ENCODE results near the gene SRSF7.
"Not testable (repeated sequence)": the region's sequence is repeated elsewhere in the genome, so short reads cannot be mapped to it uniquely, and the experiment has no call there.

SRSF7 gene
- total RNA-seq = 369 to 1,467 reads per million in 2 donors

GRCh38 chr2:38750891-38751595, at the start of gene SRSF7:
Gene SRSF7 (minus strand): TSS chr2:38751361. CDS start chr2:38751256, 105 bp downstream.
- peak; percentile 98 for DNase-seq

GRCh38 chr2:38797953-38798352, 46.8 kb upstream of the SRSF7 start:
- no peak for DNase-seq

- DNase-seq = no peak
These were observed 46.1 kb upstream of the SRSF7 start for GRCh38 chr2:38797250-38797676.

GRCh38 chr2:38795016-38795415, 43.9 kb upstream of the SRSF7 start:
- not testable (repeated sequence) for DNase-seq

GRCh38 chr2:38794235-38794946, 43.2 kb upstream of the SRSF7 start:
- no peak for DNase-seq

GRCh38 chr2:38793511-38793910, 42.4 kb upstream of the SRSF7 start:
- DNase-seq = no peak

GRCh38 chr2:38792751-38793150, 41.6 kb upstream of the SRSF7 start:
- no peak for DNase-seq

GRCh38 chr2:38792321-38792720, 41.2 kb upstream of the SRSF7 start:
- DNase-seq = not testable (repeated sequence)

GRCh38 chr2:38791744-38792143, 40.6 kb upstream of the SRSF7 start:
- DNase-seq = no peak

- no peak for DNase-seq
These were observed 38.5 kb upstream of the SRSF7 start for GRCh38 chr2:38789691-38790090.

- no peak for DNase-seq
These were observed 37.1 kb upstream of the SRSF7 start for GRCh38 chr2:38788306-38788705.

- no peak for DNase-seq
These were observed 32.4 kb upstream of the SRSF7 start for GRCh38 chr2:38783586-38783985.

- DNase-seq = no peak
These were observed 27.5 kb upstream of the SRSF7 start for GRCh38 chr2:38778687-38779082.

- DNase-seq = no peak
These were observed 25.4 kb upstream of the SRSF7 start for GRCh38 chr2:38776531-38776930.

GRCh38 chr2:38775921-38776225, 24.7 kb upstream of the SRSF7 start:
- no peak for DNase-seq

GRCh38 chr2:38775097-38775920, 24.1 kb upstream of the SRSF7 start:
- DNase-seq = no peak

- DNase-seq = no peak
These were observed 20.5 kb upstream of the SRSF7 start for GRCh38 chr2:38771632-38772031.

- DNase-seq = no peak
These were observed 14.4 kb upstream of the SRSF7 start for GRCh38 chr2:38765551-38765950.

GRCh38 chr2:38765149-38765548, 14.0 kb upstream of the SRSF7 start:
- no peak for DNase-seq

- no peak for DNase-seq
These were observed 12.6 kb upstream of the SRSF7 start for GRCh38 chr2:38763728-38764127.

- no peak for DNase-seq
These were observed 12.1 kb upstream of the SRSF7 start for GRCh38 chr2:38763228-38763627.

GRCh38 chr2:38755891-38756290, 4.7 kb upstream of the SRSF7 start:
- DNase-seq = not testable (repeated sequence)

- DNase-seq = no peak
These were observed 3.3 kb upstream of the SRSF7 start for GRCh38 chr2:38754506-38754905.

- DNase-seq = no peak
These were observed 2.9 kb upstream of the SRSF7 start for GRCh38 chr2:38754049-38754448.

All from T-helper 9 cell (primary cell).